ENCODE results near the gene AKAP1.

The AKAP1 gene

GRCh38 chr17:57046749-57047148, 38.3 kb upstream of the AKAP1 start:
- Histone ChIP-seq H3K4ac (ENCODE audit: low read depth, low read length) (no peak overlapping the region), H2AFZ (ENCODE audit: insufficient read depth, low read length, poor library complexity) (no peak overlapping the region), H3K4me1 (ENCODE audit: control insufficient read depth in 1 of 2, insufficient read depth in 2 of 2, low read length in 2 of 2) (no peaks in the 10 kb centered on the region), H4K91ac (ENCODE audit: low read depth, low read length) (no peak overlapping the region), H2BK120ac (ENCODE audit: insufficient read depth, low read length, poor library complexity) (no peak overlapping the region), H3K4me2 (ENCODE audit: low read length) (no peak overlapping the region), H3K18ac (ENCODE audit: low read length) (no peak overlapping the region), H3K9ac (ENCODE audit: low read length) (no peak overlapping the region), H3K79me2 (ENCODE audit: control insufficient read depth, insufficient read depth, low read length, poor library complexity) (no peaks in the 10 kb centered on the region), H3K23ac (ENCODE audit: low read length) (no peak overlapping the region), H3K27me3 (ENCODE audit: insufficient read depth, low read length) (no peaks in the 10 kb centered on the region), H3K4me3 (ENCODE audit: low read depth, low read length) (no peak overlapping the region), H2BK12ac (ENCODE audit: low read length) (no peak overlapping the region), H3K27ac (ENCODE audit: low read depth, low read length) (no peak overlapping the region), H3K9me3 (ENCODE audit: insufficient read depth, low read depth, low read length) (no peaks in the 10 kb centered on the region), H3K79me1 (ENCODE audit: low read length) (no peaks in the 10 kb centered on the region), H3K14ac (ENCODE audit: low read length) (no peak overlapping the region), H2BK5ac (ENCODE audit: low read depth, low read length, poor library complexity) (no peak overlapping the region), H4K8ac (ENCODE audit: low read depth, low read length) (no peak overlapping the region), H3K36me3 (ENCODE audit: control insufficient read depth in 1 of 2, insufficient read depth in 2 of 2, low read length in 2 of 2) (no peaks in the 10 kb centered on the region), H4K12ac (ENCODE audit: low read depth, low read length) (no peak overlapping the region), H2AK5ac (ENCODE audit: low read length) (no peak overlapping the region)
- no CpG with 5 or more reads among the region's 18 CpGs for WGBS (ENCODE audit: extremely low coverage, insufficient coverage, insufficient read length)
- DNase-seq = no peak

GRCh38 chr17:57048096-57048495, 37.0 kb upstream of the AKAP1 start:
- Histone ChIP-seq H4K8ac (ENCODE audit: low read depth, low read length) (no peak overlapping the region), H3K14ac (ENCODE audit: low read length) (no peak overlapping the region), H3K4me3 (ENCODE audit: low read depth, low read length) (no peak overlapping the region), H2BK120ac (ENCODE audit: insufficient read depth, low read length, poor library complexity) (no peak overlapping the region), H2AFZ (ENCODE audit: insufficient read depth, low read length, poor library complexity) (no peak overlapping the region), H3K79me1 (ENCODE audit: low read length) (no peaks in the 10 kb centered on the region), H3K23ac (ENCODE audit: low read length) (no peak overlapping the region), H4K91ac (ENCODE audit: low read depth, low read length) (no peak overlapping the region), H3K27me3 (ENCODE audit: insufficient read depth, low read length) (no peaks in the 10 kb centered on the region), H3K36me3 (ENCODE audit: control insufficient read depth in 1 of 2, insufficient read depth in 2 of 2, low read length in 2 of 2) (no peaks in the 10 kb centered on the region), H3K18ac (ENCODE audit: low read length) (no peak overlapping the region), H3K4me1 (ENCODE audit: control insufficient read depth in 1 of 2, insufficient read depth in 2 of 2, low read length in 2 of 2) (no peaks in the 10 kb centered on the region), H3K4me2 (ENCODE audit: low read length) (no peak overlapping the region), H3K27ac (ENCODE audit: low read depth, low read length) (no peak overlapping the region), H3K4ac (ENCODE audit: low read depth, low read length) (no peak overlapping the region), H2BK5ac (ENCODE audit: low read depth, low read length, poor library complexity) (no peak overlapping the region), H3K9ac (ENCODE audit: low read length) (no peak overlapping the region), H4K12ac (ENCODE audit: low read depth, low read length) (no peak overlapping the region), H3K9me3 (ENCODE audit: insufficient read depth, low read depth, low read length) (no peaks in the 10 kb centered on the region), H3K79me2 (ENCODE audit: control insufficient read depth, insufficient read depth, low read length, poor library complexity) (no peaks in the 10 kb centered on the region), H2BK12ac (ENCODE audit: low read length) (no peak overlapping the region), H2AK5ac (ENCODE audit: low read length) (no peak overlapping the region)
- DNase-seq = no peak
- WGBS (ENCODE audit: extremely low coverage, insufficient coverage, insufficient read length) = no CpG with 5 or more reads among the region's 2 CpGs

GRCh38 chr17:57050306-57050705, 34.7 kb upstream of the AKAP1 start:
- Histone ChIP-seq H3K36me3 (ENCODE audit: control insufficient read depth in 1 of 2, insufficient read depth in 2 of 2, low read length in 2 of 2) (no peaks in the 10 kb centered on the region), H3K4me1 (ENCODE audit: control insufficient read depth in 1 of 2, insufficient read depth in 2 of 2, low read length in 2 of 2) (no peaks in the 10 kb centered on the region), H3K18ac (ENCODE audit: low read length) (no peak overlapping the region), H4K91ac (ENCODE audit: low read depth, low read length) (no peak overlapping the region), H4K12ac (ENCODE audit: low read depth, low read length) (no peak overlapping the region), H3K4ac (ENCODE audit: low read depth, low read length) (no peak overlapping the region), H3K27ac (ENCODE audit: low read depth, low read length) (no peak overlapping the region), H2BK120ac (ENCODE audit: insufficient read depth, low read length, poor library complexity) (no peak overlapping the region), H3K14ac (ENCODE audit: low read length) (no peak overlapping the region), H3K27me3 (ENCODE audit: insufficient read depth, low read length) (no peaks in the 10 kb centered on the region), H2BK12ac (ENCODE audit: low read length) (no peak overlapping the region), H4K8ac (ENCODE audit: low read depth, low read length) (no peak overlapping the region), H3K4me2 (ENCODE audit: low read length) (no peak overlapping the region), H3K79me1 (ENCODE audit: low read length) (no peaks in the 10 kb centered on the region), H2AK5ac (ENCODE audit: low read length) (no peak overlapping the region), H3K9ac (ENCODE audit: low read length) (no peak overlapping the region), H2AFZ (ENCODE audit: insufficient read depth, low read length, poor library complexity) (no peak overlapping the region), H3K9me3 (ENCODE audit: insufficient read depth, low read depth, low read length) (no peaks in the 10 kb centered on the region), H3K4me3 (ENCODE audit: low read depth, low read length) (no peak overlapping the region), H3K23ac (ENCODE audit: low read length) (no peak overlapping the region), H3K79me2 (ENCODE audit: control insufficient read depth, insufficient read depth, low read length, poor library complexity) (no peaks in the 10 kb centered on the region), H2BK5ac (ENCODE audit: low read depth, low read length, poor library complexity) (no peak overlapping the region)
- whole genome bisulfite sequencing (ENCODE audit: extremely low coverage, insufficient coverage, insufficient read length) = no CpG with 5 or more reads among the region's 5 CpGs
- no peak for DNase-seq

GRCh38 chr17:57051886-57052361, 33.1 kb upstream of the AKAP1 start:
- Histone ChIP-seq H3K14ac (ENCODE audit: low read length) (no peak overlapping the region), H3K4me1 (ENCODE audit: control insufficient read depth in 1 of 2, insufficient read depth in 2 of 2, low read length in 2 of 2) (no peaks in the 10 kb centered on the region), H2BK5ac (ENCODE audit: low read depth, low read length, poor library complexity) (no peak overlapping the region), H3K9me3 (ENCODE audit: insufficient read depth, low read depth, low read length) (no peaks in the 10 kb centered on the region), H3K79me1 (ENCODE audit: low read length) (no peaks in the 10 kb centered on the region), H2BK120ac (ENCODE audit: insufficient read depth, low read length, poor library complexity) (no peak overlapping the region), H3K36me3 (ENCODE audit: control insufficient read depth in 1 of 2, insufficient read depth in 2 of 2, low read length in 2 of 2) (no peaks in the 10 kb centered on the region), H3K9ac (ENCODE audit: low read length) (no peak overlapping the region), H4K91ac (ENCODE audit: low read depth, low read length) (no peak overlapping the region), H3K79me2 (ENCODE audit: control insufficient read depth, insufficient read depth, low read length, poor library complexity) (no peaks in the 10 kb centered on the region), H2AFZ (ENCODE audit: insufficient read depth, low read length, poor library complexity) (no peak overlapping the region), H3K23ac (ENCODE audit: low read length) (no peak overlapping the region), H3K4ac (ENCODE audit: low read depth, low read length) (no peak overlapping the region), H3K4me2 (ENCODE audit: low read length) (no peak overlapping the region), H3K27me3 (ENCODE audit: insufficient read depth, low read length) (no peaks in the 10 kb centered on the region), H2AK5ac (ENCODE audit: low read length) (no peak overlapping the region), H4K8ac (ENCODE audit: low read depth, low read length) (no peak overlapping the region), H3K4me3 (ENCODE audit: low read depth, low read length) (no peak overlapping the region), H4K12ac (ENCODE audit: low read depth, low read length) (no peak overlapping the region), H3K18ac (ENCODE audit: low read length) (no peak overlapping the region), H2BK12ac (ENCODE audit: low read length) (no peak overlapping the region), H3K27ac (ENCODE audit: low read depth, low read length) (no peak overlapping the region)
- DNase-seq = no peak
- WGBS (ENCODE audit: extremely low coverage, insufficient coverage, insufficient read length) = no CpG with 5 or more reads among the region's 5 CpGs

All from trophoblast cell (in vitro differentiated cells and primary cell).